Keratinocyte (primary cell): ENCODE measurements around the gene PAPPA. TPM values are rescaled to one million over a fixed set of nuclear protein-coding genes. Genes with fewer than 3 reads are reported as not detected.

Source experiments
- DNase-seq: peaks from one replicate; pipeline ENCODE4 v3.0.0-alpha.2; 2011; ENCODE audit warnings: low read depth, missing footprints, low spot score
- FAIRE-seq: peaks from 2 replicates; lab custom pipeline; 2011; peaks lifted over from hg19 to GRCh38; lab: Jason Lieb, UNC
- H2AFZ ChIP-seq: 2 replicates; pipeline ENCODE4 v1.6.0; 2012; ENCODE audit warnings: low read length, control low read depth, inconsistent platforms; ENCODE audit not compliant: control insufficient read depth
- H3K27ac ChIP-seq: 2 replicates; pipeline ENCODE4 v1.5.1; 2011; ENCODE audit warnings: low read length; ENCODE audit not compliant: control insufficient read depth, insufficient read depth
- H3K27me3 ChIP-seq: 3 replicates; pipeline ENCODE4 v1.6.0; 2011; ENCODE audit warnings: low read length; ENCODE audit not compliant: control insufficient read depth, insufficient read depth; ENCODE audit errors: extremely low read depth
- H3K36me3 ChIP-seq, 2 experiments: 2 replicates in 1 of 2; 3 replicates in 1 of 2; pipeline ENCODE4 v1.5.1; 2011; ENCODE audit warnings: low read length in 2 of 2, mild to moderate bottlenecking in 1 of 2; ENCODE audit not compliant: control insufficient read depth in 2 of 2, insufficient read depth in 2 of 2; ENCODE audit errors: extremely low read depth in 1 of 2
- H3K4me1 ChIP-seq: 3 replicates; pipeline ENCODE4 v1.5.1; 2011; ENCODE audit warnings: low read length; ENCODE audit not compliant: control insufficient read depth, insufficient read depth; ENCODE audit errors: extremely low read depth
- H3K4me2 ChIP-seq: 3 replicates; pipeline ENCODE4 v1.6.0; 2011; ENCODE audit warnings: low read depth, low read length; ENCODE audit not compliant: control insufficient read depth, insufficient read depth; ENCODE audit errors: extremely low read depth
- H3K4me3 ChIP-seq, 3 experiments: fragments of 200-600 bp in 1 of 3; sonication (generic) in 1 of 3; 2 replicates in 2 of 3; 3 replicates in 1 of 3; pipeline ENCODE4 v1.5.1; 2011 to 2016; ENCODE audit warnings: low read length in 3 of 3, mild to moderate bottlenecking in 3 of 3, control low read depth in 2 of 3, inconsistent platforms in 1 of 3, low read depth in 1 of 3, mixed read lengths in 1 of 3, mixed run types in 1 of 3, moderate library complexity in 1 of 3; ENCODE audit not compliant: control insufficient read depth in 2 of 3, insufficient read depth in 2 of 3; ENCODE audit errors: extremely low read depth in 1 of 3
- H3K79me2 ChIP-seq: 2 replicates; pipeline ENCODE4 v1.6.0; 2012; ENCODE audit warnings: low read length; ENCODE audit not compliant: control insufficient read depth, insufficient read depth
- H3K9ac ChIP-seq: 3 replicates; pipeline ENCODE4 v1.6.0; 2011; ENCODE audit warnings: low read length; ENCODE audit not compliant: control insufficient read depth, insufficient read depth; ENCODE audit errors: extremely low read depth
- H3K9me1 ChIP-seq: 3 replicates; pipeline ENCODE4 v1.6.0; 2011; ENCODE audit warnings: low read length; ENCODE audit not compliant: control insufficient read depth, insufficient read depth; ENCODE audit errors: extremely low read depth
- H3K9me3 ChIP-seq: 2 replicates; pipeline ENCODE4 v1.5.1; 2012; ENCODE audit warnings: low read depth, low read length; ENCODE audit not compliant: control insufficient read depth
- H4K20me1 ChIP-seq: 3 replicates; pipeline ENCODE4 v1.6.0; 2011; ENCODE audit warnings: low read length; ENCODE audit not compliant: control insufficient read depth, insufficient read depth; ENCODE audit errors: extremely low read depth
- EZH2 ChIP-seq: IDR thresholded peaks from one replicate; pipeline ENCODE4 v1.6.1; 2012; ENCODE audit warnings: inconsistent platforms, mild to moderate bottlenecking, low read length, moderate library complexity
- dilution Hi-C: fragments of 300-500 bp; cut with MboI; formaldehyde crosslinking; loops from one replicate; pipeline ENCODE4 v1.7.0; 2020; ENCODE audit warnings: low sequenced_read_pairs; ENCODE audit not compliant: extremely low pct_ligation_motif_present
- polyA plus RNA-seq, 5 experiments: library from polyadenylated mRNA; depleted of rRNA in 3 of 5; stranded (reverse) in 3 of 5; stranded (forward) in 1 of 5; unstranded in 1 of 5; fragments of >200 nt; gene quantifications; 1 replicate in 1 of 5; 2 replicates in 3 of 5; 3 replicates in 1 of 5; pipeline versions ENCODE4 v1.2.1 to v1.2.3, GENCODE V29; 2011 to 2012; ENCODE audit warnings: missing spikeins in 2 of 5, low read depth in 1 of 5, low replicate concordance in 1 of 5
- TF ChIP-seq, protein P1 (sequence below), 3 experiments: IDR thresholded peaks in 1 of 3; conservative IDR thresholded peaks in 1 of 3; optimal IDR thresholded peaks in 1 of 3; 2 replicates in 2 of 3; 3 replicates in 1 of 3; pipeline versions ENCODE3 to v1.5.1; 2011; ENCODE audit warnings: low read length in 3 of 3, mild to moderate bottlenecking in 3 of 3, moderate library complexity in 2 of 3, control low read depth in 1 of 3, inconsistent platforms in 1 of 3; ENCODE audit not compliant: insufficient read depth in 2 of 3; ENCODE audit errors: extremely low read depth in 1 of 3

PAPPA gene
- polyA plus RNA-seq, 1 donor (not counting 4 experiments of a cell fraction or from before 2014, with no cell fraction given), result 0.77 TPM

DNA sequence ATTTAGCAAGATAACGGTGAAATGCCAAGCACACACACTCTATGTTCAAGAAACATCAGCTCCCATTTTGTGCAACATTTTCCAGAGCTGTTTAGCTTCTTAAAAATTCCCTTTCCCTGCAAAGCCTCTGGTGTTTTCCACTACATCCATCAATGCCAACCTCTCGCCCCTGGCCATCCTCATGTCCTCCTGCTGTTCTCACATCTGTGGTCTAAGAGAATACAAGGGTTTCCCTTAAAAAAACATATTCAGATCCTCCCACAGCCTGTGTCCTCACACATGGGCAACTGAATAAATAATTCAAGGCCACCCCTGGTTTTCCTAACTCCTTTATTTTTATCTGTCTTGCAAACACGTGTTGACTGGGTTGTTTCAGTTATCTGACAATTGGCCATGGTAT lies 70.3 kb downstream of the PAPPA start:
- Histone ChIP-seq H3K9ac (no peak overlapping the region), H3K4me2 (no peak overlapping the region), H3K4me3 (no peak overlapping the region), H2AFZ (no peak overlapping the region), H3K9me3 (no peaks in the 10 kb centered on the region), H4K20me1 (no peaks in the 10 kb centered on the region), H3K4me1 (no peaks in the 10 kb centered on the region), H3K36me3 (no peaks in the 10 kb centered on the region), H3K27ac (no peak overlapping the region), H3K79me2 (no peaks in the 10 kb centered on the region), H3K9me1 (no peaks in the 10 kb centered on the region), H3K27me3 (no peaks in the 10 kb centered on the region)
- dilution Hi-C loops, result no loop called here
- DNase-seq (no peak), FAIRE-seq (no peak)
- no peak for TF ChIP-seq EZH2
- TF ChIP-seq, protein P1, sequence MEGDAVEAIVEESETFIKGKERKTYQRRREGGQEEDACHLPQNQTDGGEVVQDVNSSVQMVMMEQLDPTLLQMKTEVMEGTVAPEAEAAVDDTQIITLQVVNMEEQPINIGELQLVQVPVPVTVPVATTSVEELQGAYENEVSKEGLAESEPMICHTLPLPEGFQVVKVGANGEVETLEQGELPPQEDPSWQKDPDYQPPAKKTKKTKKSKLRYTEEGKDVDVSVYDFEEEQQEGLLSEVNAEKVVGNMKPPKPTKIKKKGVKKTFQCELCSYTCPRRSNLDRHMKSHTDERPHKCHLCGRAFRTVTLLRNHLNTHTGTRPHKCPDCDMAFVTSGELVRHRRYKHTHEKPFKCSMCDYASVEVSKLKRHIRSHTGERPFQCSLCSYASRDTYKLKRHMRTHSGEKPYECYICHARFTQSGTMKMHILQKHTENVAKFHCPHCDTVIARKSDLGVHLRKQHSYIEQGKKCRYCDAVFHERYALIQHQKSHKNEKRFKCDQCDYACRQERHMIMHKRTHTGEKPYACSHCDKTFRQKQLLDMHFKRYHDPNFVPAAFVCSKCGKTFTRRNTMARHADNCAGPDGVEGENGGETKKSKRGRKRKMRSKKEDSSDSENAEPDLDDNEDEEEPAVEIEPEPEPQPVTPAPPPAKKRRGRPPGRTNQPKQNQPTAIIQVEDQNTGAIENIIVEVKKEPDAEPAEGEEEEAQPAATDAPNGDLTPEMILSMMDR (optimal IDR thresholded peaks at IDR 0.05 in 1 of 3, IDR thresholded peaks at IDR 0.05 in 1 of 3, conservative IDR thresholded peaks at IDR 0.05 in 1 of 3; ENCODE audit: extremely low read depth in 1 of 3, insufficient read depth in 2 of 3, low read length in 3 of 3), result no peak

DNA sequence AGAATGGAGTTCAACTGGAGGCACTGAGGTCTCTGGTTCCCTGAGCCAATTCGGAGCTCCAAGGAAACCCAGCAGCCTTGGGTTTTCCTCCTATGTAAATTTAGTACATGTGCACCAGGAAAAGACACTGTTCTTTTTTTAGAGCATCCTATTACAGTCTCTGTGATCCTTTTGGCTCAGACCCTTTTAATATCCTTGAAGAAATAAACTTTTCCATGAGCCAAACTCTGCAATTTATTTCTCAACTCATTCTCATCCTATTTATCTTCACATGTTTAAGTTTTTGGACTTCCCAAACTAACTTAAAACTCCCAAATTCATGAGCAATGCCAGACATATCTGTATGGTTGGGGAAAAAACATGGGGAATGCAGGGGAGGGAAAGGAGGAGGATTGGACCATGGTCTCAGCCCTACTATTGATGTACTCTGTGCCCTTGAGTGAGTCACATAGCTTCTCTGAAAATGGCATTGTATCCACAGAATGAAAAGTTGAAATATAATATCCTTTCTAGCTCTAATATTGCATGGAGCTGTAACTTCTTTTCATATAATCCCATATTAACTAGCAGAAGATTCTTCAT lies 76.6 kb downstream of the PAPPA start:
- H3K9me3 ChIP-seq, result no peaks in the 10 kb centered on the region
- no peaks in the 10 kb centered on the region for H3K36me3 ChIP-seq
- TF ChIP-seq, protein P1 (optimal IDR thresholded peaks at IDR 0.05 in 1 of 3, IDR thresholded peaks at IDR 0.05 in 1 of 3, conservative IDR thresholded peaks at IDR 0.05 in 1 of 3; ENCODE audit: extremely low read depth in 1 of 3, insufficient read depth in 2 of 3, low read length in 3 of 3), result no peak
- no peak for TF ChIP-seq EZH2
- no peaks in the 10 kb centered on the region for H3K9me1 ChIP-seq
- H3K27ac ChIP-seq, result no peak overlapping the region
- no peak overlapping the region for H3K4me2 ChIP-seq
- no peak for FAIRE-seq
- no peaks in the 10 kb centered on the region for H3K27me3 ChIP-seq
- H4K20me1 ChIP-seq, result no peaks in the 10 kb centered on the region
- no peak for DNase-seq
- dilution Hi-C loops, result no loop called here
- H3K4me3 ChIP-seq, result no peak overlapping the region
- no peaks in the 10 kb centered on the region for H3K79me2 ChIP-seq
- H3K4me1 ChIP-seq, result peaks cover 25% of the 10 kb centered on the region
- no peak overlapping the region for H2AFZ ChIP-seq
- H3K9ac ChIP-seq, result no peak overlapping the region
